Lower leg skin (tissue), 4 donors: ENCODE data around the gene DNAJC13. TPM values are rescaled to one million over a fixed set of nuclear protein-coding genes. Genes with fewer than 3 reads are reported as not detected.

ENCODE experiments used
- DNase-seq, 2 donors: peaks; one replicate each; pipeline ENCODE4 v3.0.0-alpha.2; 2019; ENCODE audit warnings: low spot score in 2 of 2
- H3K4me3 ChIP-seq: fragments of 200-600 bp; sonication (generic); 2 replicates; pipeline ENCODE4 v1.5.1; 2017; ENCODE audit warnings: mild to moderate bottlenecking, low read depth; ENCODE audit not compliant: poor library complexity, severe bottlenecking
- CTCF ChIP-seq, 3 donors: fragments of 450-650 bp; IDR thresholded peaks; one replicate each; pipeline ENCODE4 v1.5.1; 2016; ENCODE audit warnings: antibody characterized with exemption in 3 of 3, mild to moderate bottlenecking in 3 of 3, moderate library complexity in 2 of 3
- POLR2A ChIP-seq, 2 donors: fragments of 450-650 bp; IDR thresholded peaks; one replicate each; pipeline ENCODE4 v1.6.1; 2016 to 2017; ENCODE audit warnings: antibody characterized with exemption in 2 of 2, mild to moderate bottlenecking in 1 of 2, moderate library complexity in 1 of 2
- WGBS, 2 donors: methylation state at CpG; one replicate each; pipeline ENCODE4 v1.1.5; 2018; 5-methylcytosine and 5-hydroxymethylcytosine counted together
- intact Hi-C: fragments of 100-400 bp; cut with DNase I; formaldehyde crosslinking; loops from one replicate; pipeline ENCODE4 v1.15.0; 2023; ENCODE audit warnings: low total_unique reads
- total RNA-seq, 4 donors: library from RNA; depleted of rRNA; stranded (reverse); fragments of >200 nt; gene quantifications; one replicate each; pipeline ENCODE4 v1.1.0, GENCODE V29; 2016

Gene DNAJC13
- total RNA-seq, 4 donors from 2014 or later = 25.4 to 54.1 (median 31.2) TPM

- TF ChIP-seq POLR2A (IDR thresholded peaks at IDR 0.05) (no peak), CTCF (IDR thresholded peaks at IDR 0.05) (no peak)
- no peak for DNase-seq
- no peak overlapping the region for H3K4me3 ChIP-seq
- WGBS, 2 donors = 47 to 67% methylated on average over 2 of the region's 2 CpGs
- intact Hi-C loops = loop anchor here (5.0 to 10.0 kb wide), 2 partner anchors 82 to 834 kb away; no protein-coding TSS in a partner anchor
Measured at GRCh38 chr3:132543011-132543739, 125.9 kb downstream of the DNAJC13 start.

- H3K4me3 ChIP-seq = no peak overlapping the region
- DNase-seq = no peak
- 90 to 95% methylated on average over 2 of the region's 2 CpGs for WGBS, 2 donors
- intact Hi-C loops = loop anchor here (5.0 to 10.0 kb wide), 2 partner anchors 81 to 833 kb away; no protein-coding TSS in a partner anchor
- TF ChIP-seq CTCF (IDR thresholded peaks at IDR 0.05) (no peak), POLR2A (IDR thresholded peaks at IDR 0.05) (no peak)
Measured at GRCh38 chr3:132544130-132544529, 126.8 kb downstream of the DNAJC13 start.

- WGBS, 2 donors = 46 to 56% methylated on average over 3 of the region's 3 CpGs
- TF ChIP-seq CTCF (IDR thresholded peaks at IDR 0.05) (no peak), POLR2A (IDR thresholded peaks at IDR 0.05) (no peak)
- DNase-seq = no peak
- intact Hi-C loops = loop anchor here (10.0 kb wide), 1 partner anchor 79 kb away; no protein-coding TSS in a partner anchor
- no peak overlapping the region for H3K4me3 ChIP-seq
Measured at GRCh38 chr3:132545471-132545870, 128.2 kb downstream of the DNAJC13 start.

GRCh38 chr3:132549169-132549568 lies 131.9 kb downstream of the DNAJC13 start:
- no peak overlapping the region for H3K4me3 ChIP-seq
- TF ChIP-seq POLR2A (IDR thresholded peaks at IDR 0.05) = no peak
- TF ChIP-seq CTCF (IDR thresholded peaks at IDR 0.05) = no peak
- no peak for DNase-seq
- intact Hi-C loops = loop anchor here (10.0 kb wide), 1 partner anchor 76 kb away; no protein-coding TSS in a partner anchor
- 96 to 97% methylated on average over 8 of the region's 8 CpGs for WGBS, 2 donors

GRCh38 chr3:132549890-132550578 lies 132.7 kb downstream of the DNAJC13 start:
- intact Hi-C loops = loop anchor here (10.0 kb wide), 1 partner anchor 75 kb away; no protein-coding TSS in a partner anchor
- no peak for DNase-seq
- H3K4me3 ChIP-seq = no peak overlapping the region
- TF ChIP-seq CTCF (IDR thresholded peaks at IDR 0.05) (no peak), POLR2A (IDR thresholded peaks at IDR 0.05) (no peak)
